PC-3 (cell line): ENCODE measurements around the gene CST8. TPM values are rescaled to one million over a fixed set of nuclear protein-coding genes. Genes with fewer than 3 reads are reported as not detected.
"Not testable (repeated sequence)": the region's sequence is repeated elsewhere in the genome, so short reads cannot be mapped to it uniquely, and the experiment has no call there.

Experiments used
- ATAC-seq: fragments of 200-7000 bp; cut with Tn5 transposase; 2 replicates; pipeline ENCODE4 v1.9.1; 2020; ENCODE audit warnings: mild to moderate bottlenecking, moderate library complexity
- BruUV-seq: library from RNA; stranded (reverse); fragments of 400-500 nt; replicated peaks from 2 replicates; lab custom pipeline; 2021; lab: Mats Ljungman, UMichigan
- CTCF ChIA-PET: fragments of 300-600 bp; sonication (Branson Sonifier 250); formaldehyde crosslinking; loops from one replicate; lab custom pipeline; 2022; ENCODE audit warnings: antibody characterized with exemption; lab: Charles Lee
- POLR2A ChIA-PET: fragments of 300-600 bp; sonication (Branson Sonifier 250); formaldehyde crosslinking; loops from one replicate; lab custom pipeline; 2022; ENCODE audit warnings: antibody characterized with exemption; ENCODE audit not compliant: unreplicated experiment; lab: Charles Lee
- DNase-seq: peaks from one replicate; pipeline ENCODE4 v3.0.0-alpha.2; 2015
- H2AFZ ChIP-seq: fragments of 300-600 bp; sonication (generic); 2 replicates; pipeline ENCODE4 v1.6.0; 2016; ENCODE audit warnings: antibody characterized with exemption, low read length
- H3F3A ChIP-seq: fragments of 300-600 bp; sonication (generic); one replicate; pipeline ENCODE4 v1.6.0; 2017; ENCODE audit warnings: antibody characterized with exemption, low read length, control low read depth, mild to moderate bottlenecking; ENCODE audit not compliant: unreplicated experiment
- H3K27ac ChIP-seq: fragments of 300-600 bp; sonication (generic); 2 replicates; pipeline ENCODE4 v1.5.1; 2016; ENCODE audit warnings: mild to moderate bottlenecking, low read length
- H3K27me3 ChIP-seq: fragments of 300-600 bp; sonication (generic); 2 replicates; pipeline ENCODE4 v1.6.1; 2016; ENCODE audit warnings: low read length, mixed read lengths
- H3K36me3 ChIP-seq: fragments of 300-600 bp; sonication (generic); 2 replicates; pipeline ENCODE4 v1.6.1; 2016; ENCODE audit warnings: low read depth, mixed run types, low read length, mixed read lengths
- H3K4me1 ChIP-seq: fragments of 300-600 bp; sonication (generic); 2 replicates; pipeline ENCODE4 v1.5.1; 2016; ENCODE audit warnings: low read length; ENCODE audit not compliant: insufficient read depth
- H3K4me2 ChIP-seq: fragments of 300-600 bp; sonication (generic); 2 replicates; pipeline ENCODE4 v1.6.0; 2016; ENCODE audit warnings: low read length
- H3K4me3 ChIP-seq: fragments of 300-600 bp; sonication (generic); 2 replicates; pipeline ENCODE4 v1.5.1; 2016; ENCODE audit warnings: mild to moderate bottlenecking, low read length, mixed read lengths
- H3K79me2 ChIP-seq: fragments of 300-600 bp; sonication (generic); 2 replicates; pipeline ENCODE4 v1.6.1; 2017; ENCODE audit warnings: low read length, mixed read lengths
- H3K9ac ChIP-seq: fragments of 300-600 bp; sonication (generic); 2 replicates; pipeline ENCODE4 v1.6.0; 2016; ENCODE audit warnings: mild to moderate bottlenecking, low read length
- H3K9me2 ChIP-seq: fragments of 300-600 bp; sonication (generic); replicated peaks from 2 replicates; pipeline ENCODE4 v1.6.1; 2016; ENCODE audit warnings: mixed run types, low read length, mixed read lengths
- H3K9me3 ChIP-seq: fragments of 300-600 bp; sonication (generic); 2 replicates; pipeline ENCODE4 v1.6.1; 2016; ENCODE audit warnings: low read length, mixed read lengths
- H4K20me1 ChIP-seq: fragments of 300-600 bp; sonication (generic); 2 replicates; pipeline ENCODE4 v1.6.1; 2016; ENCODE audit warnings: low read length, mixed read lengths
- EZH2 ChIP-seq: fragments of 300-600 bp; sonication (generic); IDR thresholded peaks from one replicate; pipeline ENCODE4 v1.6.1; 2017; ENCODE audit warnings: antibody characterized with exemption, mild to moderate bottlenecking, low read length; ENCODE audit not compliant: unreplicated experiment
- EZH2phosphoT487 ChIP-seq: fragments of 300-600 bp; sonication (generic); IDR thresholded peaks from 2 replicates; pipeline ENCODE4 v1.6.1; 2018; ENCODE audit warnings: mild to moderate bottlenecking, antibody characterized with exemption, low read length, borderline replicate concordance
- intact Hi-C: fragments of 100-400 bp; cut with micrococcal nuclease; formaldehyde crosslinking; loops from 2 replicates; pipeline ENCODE4 v1.9.0; 2023
- total RNA-seq: library from RNA; depleted of rRNA; stranded (reverse); fragments of >200 nt; gene quantifications from 2 replicates; pipeline ENCODE4 v1.2.3, GENCODE V29; 2014
- TF ChIP-seq, protein P1 (sequence below): fragments of 300-600 bp; sonication (generic); conservative IDR thresholded peaks from 2 replicates; pipeline ENCODE4 v1.5.1; 2017; ENCODE audit warnings: antibody characterized with exemption, low read depth, mild to moderate bottlenecking, low read length

The CST8 gene
- total RNA-seq, 1 experiment from 2014 or later: not detected

DNA sequence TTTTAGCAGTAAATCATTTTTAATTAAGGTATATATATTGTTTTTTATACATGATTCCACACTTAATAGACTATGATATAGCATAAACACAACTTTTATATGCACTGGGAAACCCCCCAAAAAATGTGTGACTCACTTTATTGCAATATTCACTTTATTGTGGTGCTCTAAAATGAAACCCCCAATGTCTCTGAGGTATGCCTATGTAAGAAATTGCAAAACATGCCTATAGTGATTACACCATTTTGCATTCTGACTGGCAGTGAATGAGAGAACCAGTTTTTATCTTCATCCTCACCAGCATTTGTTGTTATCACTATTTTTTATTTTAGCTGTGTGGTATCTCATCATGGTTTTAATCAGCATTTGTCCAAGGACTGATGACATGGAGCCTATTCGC is 29.7 kb upstream of the CST8 start:
- Histone ChIP-seq H3K79me2 (no peaks in the 10 kb centered on the region), H3K4me1 (no peaks in the 10 kb centered on the region), H3K4me3 (no peak overlapping the region), H2AFZ (no peak overlapping the region), H3K27me3 (peaks cover 44% of the 10 kb centered on the region), H3K9me3 (no peaks in the 10 kb centered on the region), H3K9ac (no peak overlapping the region), H4K20me1 (no peaks in the 10 kb centered on the region), H3K36me3 (no peaks in the 10 kb centered on the region), H3K9me2 (no peaks in the 10 kb centered on the region), H3K4me2 (no peak overlapping the region), H3K27ac (no peak overlapping the region), H3F3A (no peaks in the 10 kb centered on the region)
- ChIA-PET CTCF (no interaction called here), POLR2A (no interaction called here)
- ATAC-seq (no peak), DNase-seq (no peak)
- no TSS peak for BruUV-seq
- intact Hi-C loops: no loop called here
- no peak for TF ChIP-seq EZH2phosphoT487
- TF ChIP-seq, protein P1, sequence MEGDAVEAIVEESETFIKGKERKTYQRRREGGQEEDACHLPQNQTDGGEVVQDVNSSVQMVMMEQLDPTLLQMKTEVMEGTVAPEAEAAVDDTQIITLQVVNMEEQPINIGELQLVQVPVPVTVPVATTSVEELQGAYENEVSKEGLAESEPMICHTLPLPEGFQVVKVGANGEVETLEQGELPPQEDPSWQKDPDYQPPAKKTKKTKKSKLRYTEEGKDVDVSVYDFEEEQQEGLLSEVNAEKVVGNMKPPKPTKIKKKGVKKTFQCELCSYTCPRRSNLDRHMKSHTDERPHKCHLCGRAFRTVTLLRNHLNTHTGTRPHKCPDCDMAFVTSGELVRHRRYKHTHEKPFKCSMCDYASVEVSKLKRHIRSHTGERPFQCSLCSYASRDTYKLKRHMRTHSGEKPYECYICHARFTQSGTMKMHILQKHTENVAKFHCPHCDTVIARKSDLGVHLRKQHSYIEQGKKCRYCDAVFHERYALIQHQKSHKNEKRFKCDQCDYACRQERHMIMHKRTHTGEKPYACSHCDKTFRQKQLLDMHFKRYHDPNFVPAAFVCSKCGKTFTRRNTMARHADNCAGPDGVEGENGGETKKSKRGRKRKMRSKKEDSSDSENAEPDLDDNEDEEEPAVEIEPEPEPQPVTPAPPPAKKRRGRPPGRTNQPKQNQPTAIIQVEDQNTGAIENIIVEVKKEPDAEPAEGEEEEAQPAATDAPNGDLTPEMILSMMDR: no peak
- no peak for TF ChIP-seq EZH2

GRCh38 chr20:23466961-23467360 is 24.0 kb upstream of the CST8 start:
- H3K9me2 ChIP-seq, H3K27me3 ChIP-seq, intact Hi-C loops, H3K27ac ChIP-seq, H3K36me3 ChIP-seq, ATAC-seq, H4K20me1 ChIP-seq, H3K9ac ChIP-seq, POLR2A ChIA-PET, H3K4me1 ChIP-seq, DNase-seq, H3K79me2 ChIP-seq, H3K4me3 ChIP-seq, BruUV-seq, H3K9me3 ChIP-seq, CTCF ChIA-PET, H3K4me2 ChIP-seq, H3F3A ChIP-seq, H2AFZ ChIP-seq: not testable (repeated sequence)

- DNase-seq, ATAC-seq, H3K9me2 ChIP-seq, H3K9ac ChIP-seq, CTCF ChIA-PET, H3K36me3 ChIP-seq, H3K4me2 ChIP-seq, intact Hi-C loops, POLR2A ChIA-PET, H3K79me2 ChIP-seq, H4K20me1 ChIP-seq, H3K4me1 ChIP-seq, H3K4me3 ChIP-seq, H2AFZ ChIP-seq, H3F3A ChIP-seq, BruUV-seq, H3K9me3 ChIP-seq, H3K27ac ChIP-seq: not testable (repeated sequence)
- peaks cover 34% of the 10 kb centered on the region; the same call in 1 of the 2 replicates for H3K27me3 ChIP-seq
These were observed 18.6 kb upstream of the CST8 start for GRCh38 chr20:23472306-23472705.

DNA sequence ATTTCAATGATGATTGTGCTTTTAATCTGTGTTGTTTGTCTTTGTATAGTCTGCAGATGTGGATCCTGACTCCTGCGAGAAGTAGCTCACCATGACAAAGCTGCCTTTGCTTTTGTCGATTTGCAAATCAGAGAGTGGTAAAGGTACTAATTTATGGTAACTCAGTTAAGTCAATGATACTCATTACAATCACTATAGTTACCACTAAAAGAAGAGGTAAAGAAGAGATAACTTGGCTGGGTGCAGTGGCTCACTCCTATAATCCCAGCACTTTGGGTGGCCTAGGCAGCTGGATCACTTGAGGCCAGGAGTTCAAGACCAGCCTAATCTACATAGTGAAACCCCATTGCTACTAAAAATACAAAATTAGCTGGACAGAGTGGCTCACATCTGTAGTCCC is 17.6 kb upstream of the CST8 start:
- H3F3A ChIP-seq, ATAC-seq, POLR2A ChIA-PET, H3K9me3 ChIP-seq, DNase-seq, intact Hi-C loops, H3K4me3 ChIP-seq, H3K4me1 ChIP-seq, H4K20me1 ChIP-seq, CTCF ChIA-PET, H3K4me2 ChIP-seq, H3K27ac ChIP-seq, BruUV-seq, H3K79me2 ChIP-seq, H2AFZ ChIP-seq, H3K9me2 ChIP-seq, H3K9ac ChIP-seq, H3K36me3 ChIP-seq: not testable (repeated sequence)
- peaks cover 34% of the 10 kb centered on the region; the same call in 1 of the 2 replicates for H3K27me3 ChIP-seq
